Omental fat pad (tissue), 4 donors: ENCODE data around the gene ARHGEF4. TPM values are rescaled to one million over a fixed set of nuclear protein-coding genes. Genes with fewer than 3 reads are reported as not detected.

ENCODE experiments used
- ATAC-seq: fragments of 150-250 bp; one replicate; pipeline ENCODE4 v1.9.1; 2016; ENCODE audit warnings: mild to moderate bottlenecking, moderate library complexity; ENCODE audit not compliant: low FRiP score
- DNase-seq: peaks from one replicate; pipeline ENCODE4 v3.0.0-alpha.2; 2019; ENCODE audit warnings: low spot score
- CTCF ChIP-seq, 3 donors: fragments of 450-650 bp; IDR thresholded peaks; one replicate each; pipeline ENCODE4 v1.5.1; 2016 to 2017; ENCODE audit warnings: antibody characterized with exemption in 3 of 3, mild to moderate bottlenecking in 3 of 3, moderate library complexity in 2 of 3
- total RNA-seq, 4 donors: library from RNA; depleted of rRNA; stranded (reverse); fragments of >200 nt; gene quantifications; one replicate each; pipeline ENCODE4 v1.1.0, GENCODE V29; 2016

The ARHGEF4 gene
- total RNA-seq, 4 donors from 2014 or later, result 2.0 to 18.0 (median 15.0) TPM

- no peak for TF ChIP-seq CTCF (IDR thresholded peaks at IDR 0.05)
These were observed 79.1 kb downstream of the ARHGEF4 start for GRCh38 chr2:130915595-130916437.

GRCh38 chr2:130916438-130916705 lies 79.7 kb downstream of the ARHGEF4 start:
- TF ChIP-seq CTCF (IDR thresholded peaks at IDR 0.05), result no peak
- ATAC-seq, result no peak
- DNase-seq, result no peak

More at GRCh38 chr2:130915595-130916437, 79.1 kb downstream of the ARHGEF4 start:
- no peak for ATAC-seq
- no peak for DNase-seq

GRCh38 chr2:130917006-130917688 lies 80.4 kb downstream of the ARHGEF4 start:
- ATAC-seq, result no peak
- TF ChIP-seq CTCF (IDR thresholded peaks at IDR 0.05), result no peak
- DNase-seq, result no peak

- TF ChIP-seq CTCF (IDR thresholded peaks at IDR 0.05), result no peak
These were observed 81.7 kb downstream of the ARHGEF4 start for GRCh38 chr2:130918393-130918792.

GRCh38 chr2:130920415-130921163 lies 83.9 kb downstream of the ARHGEF4 start:
- DNase-seq, result peak; percentile 86

More at GRCh38 chr2:130918393-130918792, 81.7 kb downstream of the ARHGEF4 start:
- ATAC-seq (no peak), DNase-seq (no peak)

GRCh38 chr2:130921164-130921476 lies 84.4 kb downstream of the ARHGEF4 start:
- TF ChIP-seq CTCF (IDR thresholded peaks at IDR 0.05), result no peak
- no peak for ATAC-seq
- no peak for DNase-seq

More at GRCh38 chr2:130920415-130921163, 83.9 kb downstream of the ARHGEF4 start:
- ATAC-seq, result no peak
- peak in 1 of 3 donors; percentile 27 for TF ChIP-seq CTCF (IDR thresholded peaks at IDR 0.05)
